Measurements from ENCODE around the gene TRPC4. TPM values are rescaled to one million over a fixed set of nuclear protein-coding genes. Genes with fewer than 3 reads are reported as not detected.

TRPC4 gene
- total RNA-seq, 4 donors from 2014 or later = 0.33 to 4.2 (median 0.46) TPM; not detected in 1

GRCh38 chr13:37652596-37652995 lies 217.0 kb downstream of the TRPC4 start:
- TF ChIP-seq EP300 (IDR thresholded peaks at IDR 0.05) (no peak), POLR2AphosphoS5 (IDR thresholded peaks at IDR 0.05) (no peak), POLR2A (IDR thresholded peaks at IDR 0.05; ENCODE audit: low read depth) (no peak), CTCF (IDR thresholded peaks at IDR 0.05) (no peak)
- Histone ChIP-seq H3K4me3 (no peak overlapping the region), H3K36me3 (no peaks in the 10 kb centered on the region), H3K9me3 (no peaks in the 10 kb centered on the region), H3K4me1 (no peaks in the 10 kb centered on the region), H3K27me3 (no peaks in the 10 kb centered on the region), H3K27ac (replicated peaks in 1 of 4) (no peak overlapping the region)
- intact Hi-C loops (cut with DNase I) = no loop called here
- DNase-seq (ENCODE audit: extremely low spot score) = no peak
- 100% methylated on average over 1 of the region's 1 CpG for WGBS

GRCh38 chr13:37651891-37652290 lies 217.7 kb downstream of the TRPC4 start:
- no peak for TF ChIP-seq POLR2A (IDR thresholded peaks at IDR 0.05; ENCODE audit: low read depth)
- no peak for TF ChIP-seq CTCF (IDR thresholded peaks at IDR 0.05)
- WGBS = 100% methylated on average over 1 of the region's 1 CpG
- no peaks in the 10 kb centered on the region for H3K27me3 ChIP-seq
- H3K27ac ChIP-seq (replicated peaks in 1 of 4) = no peak overlapping the region
- no peaks in the 10 kb centered on the region for H3K36me3 ChIP-seq
- intact Hi-C loops (cut with DNase I) = no loop called here
- no peaks in the 10 kb centered on the region for H3K9me3 ChIP-seq
- no peak overlapping the region for H3K4me3 ChIP-seq
- H3K4me1 ChIP-seq = no peaks in the 10 kb centered on the region
- DNase-seq (ENCODE audit: extremely low spot score) = no peak

- no peak for TF ChIP-seq CTCF (IDR thresholded peaks at IDR 0.05)
- Histone ChIP-seq H3K4me3 (no peak overlapping the region), H3K36me3 (no peaks in the 10 kb centered on the region), H3K27ac (replicated peaks in 1 of 4) (no peak overlapping the region), H3K27me3 (peaks cover 0 to under 1% (median 0%) of the 10 kb centered on the region in 4 donors), H3K4me1 (no peaks in the 10 kb centered on the region), H3K9me3 (no peaks in the 10 kb centered on the region)
- intact Hi-C loops (cut with DNase I) = no loop called here
- no peak for DNase-seq (ENCODE audit: extremely low spot score)
Observed at GRCh38 chr13:37648609-37649008, 221.0 kb downstream of the TRPC4 start.

- intact Hi-C loops (cut with DNase I) = no loop called here
- no peak overlapping the region for H3K4me3 ChIP-seq
- H3K27me3 ChIP-seq = peaks cover 0 to 5% (median 0%) of the 10 kb centered on the region in 4 donors
- 63% methylated on average over 5 of the region's 5 CpGs for WGBS
- H3K9me3 ChIP-seq = no peaks in the 10 kb centered on the region
- TF ChIP-seq POLR2A (IDR thresholded peaks at IDR 0.05; ENCODE audit: low read depth) (no peak), EP300 (IDR thresholded peaks at IDR 0.05) (no peak), POLR2AphosphoS5 (IDR thresholded peaks at IDR 0.05) (no peak), CTCF (IDR thresholded peaks at IDR 0.05) (no peak)
- H3K4me1 ChIP-seq = no peaks in the 10 kb centered on the region
- DNase-seq (ENCODE audit: extremely low spot score) = no peak
- no peak overlapping the region for H3K27ac ChIP-seq (replicated peaks in 1 of 4)
- no peaks in the 10 kb centered on the region for H3K36me3 ChIP-seq
Observed at GRCh38 chr13:37647031-37647650, 222.4 kb downstream of the TRPC4 start.

GRCh38 chr13:37646531-37646930 lies 223.0 kb downstream of the TRPC4 start:
- H3K9me3 ChIP-seq = no peaks in the 10 kb centered on the region
- no peak overlapping the region for H3K4me3 ChIP-seq
- H3K36me3 ChIP-seq = no peaks in the 10 kb centered on the region
- 76% methylated on average over 3 of the region's 3 CpGs for WGBS
- no peak for DNase-seq (ENCODE audit: extremely low spot score)
- intact Hi-C loops (cut with DNase I) = no loop called here
- peaks cover 0 to 5% (median 0%) of the 10 kb centered on the region in 4 donors for H3K27me3 ChIP-seq
- H3K4me1 ChIP-seq = no peaks in the 10 kb centered on the region
- H3K27ac ChIP-seq (replicated peaks in 1 of 4) = no peak overlapping the region
- TF ChIP-seq CTCF (IDR thresholded peaks at IDR 0.05) (no peak), POLR2A (IDR thresholded peaks at IDR 0.05; ENCODE audit: low read depth) (no peak), EP300 (IDR thresholded peaks at IDR 0.05) (no peak), POLR2AphosphoS5 (IDR thresholded peaks at IDR 0.05) (no peak)

All from esophagus muscularis mucosa (tissue), 4 donors.